GM20431 (cell line): ENCODE results near the gene ZNG1F.
"Not testable (repeated sequence)": the region's sequence is repeated elsewhere in the genome, so short reads cannot be mapped to it uniquely, and the experiment has no call there.

Source experiments
- in situ Hi-C: fragments of 300-500 bp; cut with MseI, MboI; formaldehyde crosslinking; loops from one replicate; pipeline ENCODE4 v1.15.0; 2020; ENCODE audit warnings: low sequenced_read_pairs; ENCODE audit not compliant: unreplicated experiment

Gene ZNG1F

DNA sequence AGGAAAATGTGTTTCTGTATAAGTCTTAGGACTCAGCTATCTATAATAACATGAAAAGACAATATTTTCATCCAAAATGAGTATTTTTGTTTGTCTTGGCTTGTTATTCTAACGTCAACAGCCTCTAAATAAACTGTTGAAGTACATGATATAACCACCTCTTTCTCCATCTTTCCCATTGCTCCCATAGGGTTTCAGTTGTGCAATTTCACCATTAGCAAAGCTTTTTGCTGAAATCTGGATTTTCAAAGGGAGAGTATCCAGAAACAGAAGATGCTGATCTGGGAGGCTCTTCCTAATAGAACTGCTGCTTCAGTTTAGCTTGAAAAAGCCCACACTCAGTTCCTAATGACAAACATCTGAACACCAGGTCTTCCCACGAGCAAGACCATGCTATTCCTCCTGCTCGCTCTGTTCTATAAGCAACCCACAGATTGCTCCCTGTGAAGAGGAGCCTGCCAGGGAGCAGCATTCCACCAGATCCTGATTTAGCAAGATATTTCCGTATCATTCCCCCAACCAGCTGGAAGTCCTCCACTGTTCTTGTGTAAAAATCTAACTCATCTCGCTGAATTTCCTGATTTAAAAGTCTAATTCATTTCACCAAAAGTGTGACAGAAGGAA lies 101.8 kb downstream of the ZNG1F start:
- in situ Hi-C loops: not testable (repeated sequence)

GRCh38 chr9:41086685-41087084 lies 102.4 kb downstream of the ZNG1F start:
- in situ Hi-C loops: not testable (repeated sequence)

DNA sequence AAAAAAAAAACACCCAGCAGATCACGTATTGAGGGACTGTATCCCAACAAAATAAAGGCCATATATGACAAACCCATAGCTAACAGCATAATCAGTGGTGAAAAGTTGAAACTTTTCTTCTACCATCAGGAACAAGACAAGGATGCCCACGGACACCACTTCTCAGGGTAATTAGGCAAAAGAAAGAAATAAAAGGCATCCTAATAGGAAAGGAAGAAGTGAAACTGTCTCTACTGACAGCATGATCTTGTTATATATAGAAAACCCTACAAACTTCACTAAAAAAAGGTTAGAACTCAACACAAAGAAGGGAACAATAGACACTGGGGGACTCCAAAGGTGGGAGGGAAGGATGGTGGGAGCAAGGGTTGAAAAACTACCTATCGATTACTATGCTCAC lies 102.9 kb downstream of the ZNG1F start:
- in situ Hi-C loops: not testable (repeated sequence)

DNA sequence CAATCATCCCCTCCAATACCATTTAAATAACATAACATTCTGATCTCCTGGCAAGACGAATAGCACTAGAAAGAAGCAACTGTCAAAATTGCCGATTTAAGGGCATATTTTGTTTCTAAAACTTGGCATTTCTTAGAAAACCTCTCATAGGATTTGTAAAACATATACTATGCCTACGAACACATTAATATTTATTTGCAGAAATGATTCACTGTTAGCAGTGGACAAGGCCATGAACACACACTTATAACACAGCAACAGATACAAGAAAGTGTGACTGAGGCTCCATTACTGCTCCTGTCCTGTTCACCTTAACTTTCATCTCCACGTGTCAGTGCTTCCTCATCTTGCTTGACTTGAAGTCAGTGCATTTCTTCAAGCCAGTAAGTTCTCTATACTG lies 106.8 kb downstream of the ZNG1F start:
- in situ Hi-C loops: not testable (repeated sequence)
